ENCODE data around the gene TACSTD2.

GRCh38 chr1:58545591-58546519 is 31.2 kb downstream of the TACSTD2 start:
- no peak; the same call in 1 of the 2 replicates for TF ChIP-seq POLR2AphosphoS5 (IDR thresholded peaks at IDR 0.05; ENCODE audit: low read depth, low read length)
- no peak for TF ChIP-seq TAF1 (IDR thresholded peaks at IDR 0.05; ENCODE audit: borderline replicate concordance, insufficient read depth, low read length)

Measured in PFSK-1 (cell line).